GM18526 (cell line): ENCODE results near the gene CRTC2.
A peak's percentile ranks its signal among the peaks of the same experiment; 100 is the strongest.

ENCODE experiments used
- POLR2A ChIP-seq: IDR thresholded peaks from 3 replicates; pipeline ENCODE4 v1.6.1; 2011; ENCODE audit not compliant: insufficient read length; ENCODE audit errors: extremely low read depth

The CRTC2 gene

GRCh38 chr1:153978274-153978909, 20.0 kb upstream of the CRTC2 start:
- no peak for TF ChIP-seq POLR2A

- TF ChIP-seq POLR2A = peak; percentile 89
Measured at GRCh38 chr1:153977250-153978240, 19.1 kb upstream of the CRTC2 start, which contains the start of gene JTB. JTB (minus strand) TSS chr1:153977674; CDS start chr1:153977252, 422 bp downstream.

- TF ChIP-seq POLR2A = no peak
Measured at GRCh38 chr1:153976819-153977249, 18.4 kb upstream of the CRTC2 start.

DNA sequence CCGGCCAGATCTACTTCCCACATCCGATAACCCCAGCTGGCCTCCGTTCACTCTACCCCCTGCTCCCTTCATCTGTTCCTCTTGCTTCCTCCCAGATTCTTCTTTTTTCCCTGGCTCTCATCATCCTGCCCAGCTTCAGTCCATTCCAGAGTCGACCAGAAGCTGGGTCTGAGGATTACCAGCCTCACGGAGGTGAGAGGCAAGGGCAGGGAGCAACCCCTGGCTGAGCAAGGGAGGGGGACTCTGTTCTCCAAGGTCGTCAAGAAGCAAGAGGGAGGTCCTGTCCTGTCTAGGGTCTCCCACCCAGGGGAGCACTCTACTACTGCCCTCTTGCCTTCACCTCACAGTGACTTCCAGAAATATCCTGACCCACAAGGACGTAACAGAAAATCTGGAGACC, 15.1 kb upstream of the CRTC2 start:
- no peak for TF ChIP-seq POLR2A

- no peak for TF ChIP-seq POLR2A
Measured at GRCh38 chr1:153973071-153973470, 14.7 kb upstream of the CRTC2 start.

GRCh38 chr1:153970346-153970745, 11.9 kb upstream of the CRTC2 start:
- no peak for TF ChIP-seq POLR2A

DNA sequence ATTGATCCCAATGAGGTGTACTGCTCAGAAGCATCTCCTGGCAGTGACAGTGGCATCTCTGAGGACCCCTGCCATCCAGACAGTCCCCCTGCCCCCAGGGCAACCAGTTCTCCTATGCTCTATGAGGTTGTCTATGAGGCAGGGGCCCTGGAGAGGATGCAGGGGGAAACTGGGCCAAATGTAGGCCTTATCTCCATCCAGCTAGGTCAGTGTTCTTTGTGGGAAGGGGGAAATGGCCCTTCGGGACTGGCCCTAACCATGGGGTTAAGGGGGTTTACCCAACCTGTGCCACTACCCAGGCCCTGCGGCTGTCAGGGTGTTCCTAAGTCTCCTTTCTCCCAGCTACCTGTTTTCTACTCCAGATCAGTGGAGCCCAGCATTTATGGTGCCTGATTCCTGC, 10.6 kb upstream of the CRTC2 start:
- no peak for TF ChIP-seq POLR2A

- TF ChIP-seq POLR2A = no peak
Measured at GRCh38 chr1:153968408-153968807, 10.0 kb upstream of the CRTC2 start.

DNA sequence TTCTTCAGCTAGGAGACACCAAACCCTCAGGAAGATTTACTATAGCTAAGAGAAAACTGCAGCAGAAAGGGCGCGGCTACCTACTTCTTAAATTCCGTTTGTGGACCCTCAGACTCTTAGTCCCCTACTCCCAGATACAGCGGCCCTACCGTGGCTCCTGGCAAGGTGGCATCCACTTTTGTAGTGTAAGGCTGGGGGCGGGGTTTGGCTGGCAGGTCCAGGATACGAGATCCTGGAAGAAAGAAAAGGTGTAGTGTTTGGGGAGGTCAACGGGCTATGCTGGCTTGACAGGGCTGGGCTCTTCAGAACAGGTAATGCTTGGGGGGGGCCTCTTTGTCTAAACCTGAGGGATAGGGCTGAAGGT, 9.6 kb upstream of the CRTC2 start:
- TF ChIP-seq POLR2A = no peak

GRCh38 chr1:153967107-153967999, 8.9 kb upstream of the CRTC2 start, which contains the start of gene CREB3L4:
CREB3L4 (plus strand) TSS chr1:153967902; CDS start chr1:153968526, 624 bp downstream.
- TF ChIP-seq POLR2A = peak; percentile 72

DNA sequence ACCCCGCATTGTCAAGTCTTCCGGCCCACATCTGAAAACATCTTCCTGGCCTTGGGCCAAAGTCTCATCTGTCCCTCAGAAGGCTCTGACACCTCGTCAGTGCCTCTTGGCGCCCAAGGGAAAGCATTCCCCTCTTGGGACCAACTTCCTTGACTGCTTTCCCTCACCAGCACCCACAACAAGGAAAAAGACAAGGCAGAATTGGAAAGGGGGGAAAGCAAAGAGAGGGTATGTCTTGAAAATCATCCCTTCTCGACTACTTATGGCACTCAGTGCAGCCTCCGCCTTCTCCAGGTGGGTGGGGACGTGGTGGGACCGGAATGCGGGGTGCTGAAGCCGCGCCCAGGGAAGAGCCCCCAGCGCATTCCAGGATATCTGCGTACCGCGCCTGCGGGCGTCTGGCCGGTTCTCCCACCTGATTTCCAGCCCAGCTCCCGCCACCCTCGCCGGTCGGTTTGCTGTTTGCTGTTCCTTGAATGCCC, 5.5 kb upstream of the CRTC2 start:
- no peak for TF ChIP-seq POLR2A

DNA sequence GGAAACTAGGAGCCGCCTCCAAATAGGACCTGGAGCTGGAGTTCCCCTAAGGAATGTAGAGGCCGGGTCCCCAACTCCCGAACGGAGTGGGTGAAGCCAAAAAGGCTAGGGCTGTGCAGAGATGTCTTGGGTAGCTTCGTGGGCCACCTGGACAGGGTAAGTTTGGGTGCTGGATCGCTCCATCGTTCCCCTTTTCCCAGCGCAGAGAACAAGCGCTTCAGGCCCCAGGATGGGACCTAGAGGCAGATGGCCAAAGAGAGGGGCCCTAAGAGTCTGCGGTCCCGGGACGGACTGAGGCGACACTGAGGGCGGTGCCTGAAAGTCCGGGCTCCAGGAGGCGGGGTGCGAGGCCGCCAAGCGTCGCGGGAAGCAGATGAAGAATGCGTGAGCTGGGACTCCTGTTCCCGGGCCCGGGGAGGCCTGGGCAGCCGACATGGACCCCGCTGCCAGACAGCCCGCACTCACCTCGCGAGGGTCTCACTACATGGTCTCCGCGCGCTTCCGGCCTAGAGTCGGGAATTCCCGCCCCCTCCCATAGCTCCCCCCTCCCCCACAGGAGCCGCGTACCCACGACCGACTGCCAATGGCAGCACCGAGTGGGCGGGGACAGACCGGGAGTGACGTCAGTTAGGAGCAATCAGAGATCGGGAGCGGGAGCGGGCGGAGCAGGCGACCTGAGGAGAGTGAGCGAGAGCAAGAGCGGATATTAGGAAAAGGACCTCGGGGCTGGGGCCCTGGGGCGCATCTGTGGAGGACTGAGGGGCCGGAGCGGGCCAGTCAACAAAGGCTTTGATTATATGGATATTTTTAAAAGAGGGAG, 4.8 kb upstream of the CRTC2 start, which contains the start of gene SLC39A1:
Gene SLC39A1 (minus strand): TSS at position 508 of the 820 bp plus-strand sequence. CDS start 822 bp downstream, outside the sequence.
- TF ChIP-seq POLR2A = peak; percentile 73

GRCh38 chr1:153962088-153963029, 3.9 kb upstream of the CRTC2 start:
- TF ChIP-seq POLR2A = no peak

- no peak for TF ChIP-seq POLR2A
Measured at GRCh38 chr1:153961421-153961820, 3.0 kb upstream of the CRTC2 start.
